ENCODE data around the gene RTBDN. TPM values are rescaled to one million over a fixed set of nuclear protein-coding genes. Genes with fewer than 3 reads are reported as not detected.
"Not testable (repeated sequence)": the region's sequence is repeated elsewhere in the genome, so short reads cannot be mapped to it uniquely, and the experiment has no call there.

RTBDN gene
- polyA plus RNA-seq, 3 donors, result 0.10 to 0.46 TPM; not detected in 1

DNA sequence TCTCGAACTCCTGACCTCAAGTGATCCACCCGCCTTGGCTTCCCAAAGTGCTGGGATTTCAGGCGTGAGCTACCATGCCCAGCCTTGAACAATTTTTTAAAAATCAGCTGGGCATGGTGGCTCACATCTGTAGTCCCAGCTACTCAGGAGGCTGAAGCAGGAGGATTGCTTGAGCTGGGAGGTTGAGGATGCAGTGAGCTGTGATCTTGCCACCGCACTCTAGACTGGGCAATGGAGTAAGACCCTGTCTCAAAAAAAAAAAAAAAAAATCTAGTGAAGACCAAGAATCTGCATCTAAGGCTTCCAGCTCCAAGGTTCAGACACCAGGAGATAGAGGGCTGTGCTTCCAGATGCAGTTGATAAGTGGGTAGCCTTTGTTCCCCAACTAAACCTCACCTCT is 29.8 kb upstream of the RTBDN start:
- no peak overlapping the region for H3K27ac ChIP-seq (ENCODE audit: low read depth, low read length)
- WGBS, 3 donors, result 79 to 89% (median 88%) methylated on average over 4 of the region's 4 CpGs

DNA sequence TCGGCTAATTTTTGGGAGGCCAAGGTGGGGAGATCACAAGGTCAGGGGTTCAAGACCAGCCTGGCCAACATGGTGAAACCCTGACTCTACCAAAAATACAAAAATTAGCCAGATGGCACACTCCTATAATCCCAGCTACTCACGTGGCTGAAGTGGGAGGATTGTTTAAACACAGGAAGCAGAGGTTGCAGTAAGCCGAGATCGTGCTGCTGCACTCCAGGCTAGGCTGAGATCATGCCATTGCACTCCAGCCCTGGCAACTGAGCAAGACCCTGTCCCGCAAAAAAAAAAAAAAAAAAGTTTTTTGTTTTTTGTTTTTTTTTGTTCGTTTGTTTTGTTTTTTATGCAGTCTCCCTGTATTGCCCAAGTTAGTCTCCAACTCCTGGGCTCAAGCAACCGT is 25.2 kb upstream of the RTBDN start:
- no peak overlapping the region for H3K27ac ChIP-seq (ENCODE audit: low read depth, low read length)
- WGBS, 3 donors, result 59 to 60% (median 59%) methylated on average over 7 of the region's 7 CpGs

DNA sequence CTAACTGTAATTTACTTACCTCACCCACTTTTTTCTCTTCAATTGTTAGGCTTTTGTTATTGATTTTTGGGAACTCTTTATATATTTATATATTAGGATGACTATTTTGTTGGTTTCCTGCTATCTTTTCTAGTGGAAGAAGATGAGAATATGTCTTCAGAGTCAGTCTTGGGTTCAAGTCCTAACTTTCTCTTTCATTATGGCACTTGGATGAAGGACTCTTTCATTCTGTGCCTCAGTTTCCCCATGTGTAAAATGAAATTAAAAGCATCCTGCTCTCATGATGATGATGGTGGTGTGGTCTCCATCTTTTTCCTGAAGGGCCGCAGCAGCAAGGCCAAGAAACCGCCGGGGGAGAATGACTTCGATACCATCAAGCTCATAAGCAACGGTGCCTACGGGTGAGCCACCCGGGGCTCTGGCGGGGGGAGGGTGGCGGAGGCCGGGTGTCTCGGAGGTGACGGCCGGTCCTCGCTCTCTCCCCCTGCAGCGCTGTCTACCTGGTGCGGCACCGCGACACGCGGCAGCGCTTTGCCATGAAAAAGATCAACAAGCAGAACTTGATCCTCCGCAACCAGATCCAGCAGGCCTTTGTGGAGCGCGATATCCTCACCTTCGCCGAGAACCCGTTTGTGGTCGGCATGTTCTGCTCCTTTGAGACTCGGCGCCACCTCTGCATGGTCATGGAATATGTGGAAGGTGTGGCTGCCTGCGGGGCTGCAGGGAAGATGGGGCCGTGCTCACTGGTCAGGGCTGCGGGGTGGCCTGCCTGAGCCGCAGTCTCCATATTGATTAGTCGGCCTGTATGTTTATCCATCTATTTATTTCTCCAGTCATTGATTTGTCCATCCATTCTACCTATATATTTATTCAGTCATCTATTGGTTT is 23.9 kb upstream of the RTBDN start:
- 86 to 95% (median 95%) methylated on average over 35 of the region's 35 CpGs for WGBS, 3 donors
- no peak overlapping the region for H3K27ac ChIP-seq (ENCODE audit: low read depth, low read length)

DNA sequence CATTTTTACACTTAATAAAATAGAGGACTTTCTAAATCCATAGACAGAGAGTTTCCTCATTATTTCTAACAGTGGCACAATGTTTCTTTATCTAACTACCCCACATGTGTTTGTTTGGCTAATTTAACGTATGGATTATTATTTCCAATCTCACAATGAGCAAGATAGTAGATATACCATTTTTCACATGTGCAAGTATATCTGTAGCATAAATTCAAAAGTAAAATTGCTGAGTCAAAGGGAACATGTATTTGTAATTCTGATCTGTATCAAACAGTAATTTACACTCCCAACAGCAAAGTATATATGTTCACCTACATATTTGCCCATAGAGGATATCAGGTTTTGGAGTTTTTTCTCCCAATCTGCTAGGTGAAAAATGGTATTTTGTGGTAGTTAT is 22.3 kb upstream of the RTBDN start:
- no peak overlapping the region for H3K27ac ChIP-seq (ENCODE audit: low read depth, low read length)
- WGBS, 3 donors, result 60 to 77% (median 75%) methylated on average over 1 of the region's 1 CpG

DNA sequence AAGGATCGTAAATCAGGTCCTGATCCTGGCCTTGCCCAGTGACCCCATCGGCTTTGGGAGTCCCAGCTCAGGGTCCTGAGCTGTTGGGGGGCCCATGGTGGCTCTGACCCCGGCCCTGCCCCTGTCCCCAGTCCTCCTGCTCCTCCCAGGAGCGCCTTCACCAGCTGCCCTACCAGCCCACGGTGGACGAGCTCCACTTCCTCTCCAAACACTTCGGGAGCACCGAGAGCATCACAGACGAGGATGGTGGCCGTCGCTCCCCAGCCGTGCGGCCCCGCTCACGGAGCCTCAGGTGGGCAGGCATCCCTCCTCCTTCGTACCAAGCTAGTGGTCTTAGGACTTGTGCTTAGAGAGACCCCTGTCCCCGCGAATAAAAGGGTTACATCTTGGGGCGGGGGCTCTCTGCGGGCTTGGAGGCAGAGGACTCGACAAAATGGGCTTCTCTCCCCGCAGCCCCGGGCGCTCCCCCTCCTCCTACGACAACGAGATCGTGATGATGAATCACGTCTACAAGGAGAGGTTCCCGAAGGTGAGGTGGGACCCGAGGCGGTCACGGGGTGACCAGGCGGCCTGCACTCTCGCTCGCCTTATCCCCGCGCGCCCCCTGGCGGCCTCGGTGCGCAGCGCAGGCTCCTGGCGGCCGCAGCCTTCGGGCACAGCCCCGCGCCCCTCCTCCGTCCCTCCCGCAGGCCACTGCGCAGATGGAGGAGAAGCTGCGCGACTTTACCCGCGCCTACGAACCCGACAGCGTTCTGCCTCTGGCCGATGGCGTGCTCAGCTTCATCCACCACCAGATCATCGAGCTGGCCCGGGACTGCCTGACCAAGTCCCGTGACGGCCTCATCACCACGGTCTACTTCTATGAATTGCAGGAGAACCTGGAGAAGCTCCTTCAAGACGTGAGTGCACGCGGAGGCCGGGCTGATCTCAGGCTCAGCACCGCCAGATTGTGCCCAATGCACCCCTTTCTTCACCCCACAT is 13.1 kb upstream of the RTBDN start:
- H3K27ac ChIP-seq (ENCODE audit: low read depth, low read length), result no peak overlapping the region
- WGBS, 3 donors, result 11 to 12% (median 11%) methylated on average over 61 to 69 of the region's 69 CpGs

DNA sequence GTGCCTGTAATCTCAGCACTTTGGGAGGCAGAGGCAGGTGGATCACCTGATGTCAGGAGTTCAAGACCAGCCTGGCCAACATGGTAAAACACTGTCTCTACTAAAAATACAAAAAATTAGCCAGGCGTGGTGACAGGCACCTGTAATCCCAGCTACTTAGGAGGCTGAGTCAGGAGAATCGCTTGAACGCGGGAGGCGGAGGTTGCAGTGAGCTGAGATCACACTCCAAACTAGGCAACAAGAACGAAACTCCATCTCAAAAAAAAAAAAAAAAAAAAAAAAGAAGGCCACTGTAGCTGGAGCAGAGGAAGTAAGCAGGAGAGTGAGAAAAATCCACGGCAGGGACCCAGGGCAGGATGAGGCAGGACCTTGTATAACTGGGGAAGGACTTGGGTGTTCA is 12.2 kb upstream of the RTBDN start:
- WGBS, 3 donors, result 77 to 83% (median 79%) methylated on average over 7 of the region's 7 CpGs
- not testable (repeated sequence) for H3K27ac ChIP-seq (ENCODE audit: low read depth, low read length)

DNA sequence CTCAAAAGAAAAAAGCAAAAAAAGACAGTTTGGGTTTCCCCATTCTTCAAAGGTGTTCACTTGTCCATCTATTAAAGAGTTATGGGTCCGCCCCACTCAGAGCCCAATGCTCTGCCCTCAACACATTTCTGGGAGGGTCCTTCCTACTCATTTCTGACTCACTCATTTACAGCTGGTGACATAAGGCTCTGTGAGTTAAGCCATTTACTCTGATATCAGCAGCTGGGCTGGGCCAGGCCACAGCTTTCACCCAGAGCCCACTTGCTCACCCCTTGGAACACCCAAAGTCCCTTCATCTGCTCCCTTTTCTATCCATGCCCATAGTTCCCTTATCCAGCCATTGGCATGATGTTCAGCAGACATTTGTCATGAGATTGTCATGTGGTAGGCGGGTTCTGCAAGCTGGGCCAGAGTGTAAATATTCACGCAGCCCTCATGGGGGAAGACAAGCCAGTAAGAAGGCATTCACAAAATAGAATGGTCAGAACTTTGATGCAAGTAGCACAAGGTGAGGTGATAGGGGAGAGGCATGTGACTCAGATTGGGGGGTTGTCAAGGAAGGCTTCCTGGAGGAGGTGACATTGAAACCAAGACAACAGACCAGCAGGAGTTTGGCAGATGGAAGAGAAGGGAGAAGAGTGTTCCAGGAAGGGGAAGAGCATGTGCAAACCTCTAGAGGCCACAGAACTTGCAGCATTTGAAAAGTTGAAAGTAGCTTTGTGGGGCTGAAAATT is 9.8 kb upstream of the RTBDN start:
- H3K27ac ChIP-seq (ENCODE audit: low read depth, low read length), result no peak overlapping the region
- WGBS, 3 donors, result 66 to 82% (median 81%) methylated on average over 3 of the region's 3 CpGs

DNA sequence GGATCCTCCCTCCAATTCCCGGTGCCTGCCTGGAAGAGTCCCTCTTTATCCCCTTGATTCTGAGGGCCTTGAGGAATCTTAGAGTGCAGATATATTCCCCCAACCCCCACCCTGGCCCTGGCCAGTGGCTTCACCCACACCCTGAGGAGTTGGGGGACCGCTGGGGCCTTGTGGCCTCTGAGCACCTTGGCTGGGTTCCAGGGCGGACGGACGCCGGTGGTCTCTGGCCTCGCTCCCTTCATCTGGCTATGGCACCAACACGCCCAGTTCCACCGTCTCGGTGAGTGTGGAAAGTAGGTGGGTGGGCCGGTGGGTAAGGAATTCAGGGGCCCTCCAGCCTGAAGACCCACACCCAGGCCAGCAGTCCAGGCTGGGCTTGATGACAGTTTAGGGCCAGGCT is 8.9 kb upstream of the RTBDN start:
- WGBS, 3 donors, result 77 to 82% (median 79%) methylated on average over 11 of the region's 11 CpGs
- H3K27ac ChIP-seq (ENCODE audit: low read depth, low read length), result no peak overlapping the region

DNA sequence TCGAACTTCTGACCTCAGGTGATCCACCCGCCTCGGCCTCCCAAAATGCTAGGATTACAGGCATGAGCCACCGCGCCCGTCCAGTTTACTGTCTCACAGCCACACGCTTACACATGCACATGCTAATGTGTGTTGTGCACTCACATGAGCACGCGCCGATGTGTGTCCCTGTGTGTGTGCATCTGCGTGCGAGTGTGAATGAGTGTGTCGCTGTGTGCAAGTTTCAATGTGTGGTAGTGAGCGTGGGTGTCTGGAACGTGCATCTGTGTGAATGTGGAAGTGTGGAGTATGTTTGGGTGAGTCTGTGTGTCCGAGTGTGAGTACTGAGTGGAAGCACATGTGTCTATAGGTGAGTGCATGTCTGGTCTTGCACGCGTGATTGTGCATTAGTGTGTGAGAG is 8.1 kb upstream of the RTBDN start:
- 88 to 94% (median 93%) methylated on average over 18 of the region's 18 CpGs for WGBS, 3 donors
- H3K27ac ChIP-seq (ENCODE audit: low read depth, low read length), result no peak overlapping the region

DNA sequence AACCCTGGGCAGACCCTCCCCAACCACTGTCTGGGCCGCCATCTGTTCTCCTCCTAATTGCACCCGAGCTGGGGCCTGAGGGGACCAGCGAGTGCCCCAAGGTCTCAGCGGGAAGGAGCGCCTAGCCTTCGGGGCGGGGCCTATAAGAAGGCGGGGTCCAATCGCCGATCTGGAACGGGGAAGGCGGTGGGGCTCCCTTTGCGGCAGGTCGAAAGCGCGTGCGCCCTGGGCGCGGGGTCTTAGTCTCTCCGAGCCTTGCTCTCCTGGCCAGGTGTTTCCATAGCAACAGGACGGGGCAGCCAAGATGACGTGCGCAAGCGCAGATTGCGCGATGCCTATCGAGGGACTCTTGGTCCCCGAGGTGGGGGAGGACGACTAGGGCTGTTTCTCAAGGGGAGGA is 6.7 kb upstream of the RTBDN start:
- no peak overlapping the region for H3K27ac ChIP-seq (ENCODE audit: low read depth, low read length)
- WGBS, 3 donors, result 1 to 4% (median 4%) methylated on average over 26 to 29 of the region's 29 CpGs

DNA sequence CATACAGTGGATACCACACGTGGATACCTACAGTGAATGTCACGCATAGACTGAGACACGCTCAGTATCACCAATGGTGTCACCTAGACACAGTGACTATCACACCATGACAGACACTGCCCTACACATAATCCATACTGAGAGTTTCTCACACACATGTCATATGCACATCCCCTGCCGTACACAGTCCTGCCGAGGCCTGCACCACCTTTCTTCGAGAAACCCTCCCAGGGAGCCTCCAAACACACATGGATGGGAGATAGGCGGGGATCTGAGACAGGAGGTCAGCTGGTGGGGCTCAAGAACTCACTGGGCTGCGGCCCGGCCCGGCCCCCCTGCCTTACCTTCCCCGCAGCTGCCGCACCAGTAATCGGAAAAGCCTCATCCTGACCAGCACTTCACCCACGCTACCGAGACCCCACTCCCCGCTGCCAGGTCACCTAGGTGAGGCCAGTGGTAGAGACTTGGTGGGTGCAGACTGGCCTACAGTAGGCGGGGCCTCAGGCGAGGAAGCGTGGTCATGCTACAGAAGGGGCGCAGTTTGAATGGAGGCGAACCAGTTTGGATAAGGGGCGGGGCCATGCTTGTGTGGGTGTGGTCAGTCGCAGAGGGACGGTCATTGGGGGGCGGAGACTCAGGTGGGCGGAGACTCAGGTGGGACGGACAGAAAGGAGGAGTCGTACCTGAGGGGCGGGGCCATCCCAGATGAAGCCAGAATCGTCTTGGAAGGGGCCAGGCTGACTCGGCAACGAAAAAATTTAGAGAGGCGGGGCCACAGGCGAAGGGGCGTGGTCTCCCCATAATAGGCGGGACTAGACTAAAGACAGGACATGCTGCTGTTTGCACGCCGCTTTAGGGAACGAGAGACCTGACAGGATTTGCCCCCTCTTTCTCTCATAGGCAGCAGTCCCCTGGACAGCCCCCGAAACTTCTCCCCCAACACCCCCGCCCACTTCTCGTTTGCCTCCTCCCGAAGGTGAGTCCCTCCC is 6.0 kb upstream of the RTBDN start:
- 24 to 27% (median 25%) methylated on average over 40 to 43 of the region's 43 CpGs for WGBS, 3 donors
- H3K27ac ChIP-seq (ENCODE audit: low read depth, low read length), result no peak overlapping the region

DNA sequence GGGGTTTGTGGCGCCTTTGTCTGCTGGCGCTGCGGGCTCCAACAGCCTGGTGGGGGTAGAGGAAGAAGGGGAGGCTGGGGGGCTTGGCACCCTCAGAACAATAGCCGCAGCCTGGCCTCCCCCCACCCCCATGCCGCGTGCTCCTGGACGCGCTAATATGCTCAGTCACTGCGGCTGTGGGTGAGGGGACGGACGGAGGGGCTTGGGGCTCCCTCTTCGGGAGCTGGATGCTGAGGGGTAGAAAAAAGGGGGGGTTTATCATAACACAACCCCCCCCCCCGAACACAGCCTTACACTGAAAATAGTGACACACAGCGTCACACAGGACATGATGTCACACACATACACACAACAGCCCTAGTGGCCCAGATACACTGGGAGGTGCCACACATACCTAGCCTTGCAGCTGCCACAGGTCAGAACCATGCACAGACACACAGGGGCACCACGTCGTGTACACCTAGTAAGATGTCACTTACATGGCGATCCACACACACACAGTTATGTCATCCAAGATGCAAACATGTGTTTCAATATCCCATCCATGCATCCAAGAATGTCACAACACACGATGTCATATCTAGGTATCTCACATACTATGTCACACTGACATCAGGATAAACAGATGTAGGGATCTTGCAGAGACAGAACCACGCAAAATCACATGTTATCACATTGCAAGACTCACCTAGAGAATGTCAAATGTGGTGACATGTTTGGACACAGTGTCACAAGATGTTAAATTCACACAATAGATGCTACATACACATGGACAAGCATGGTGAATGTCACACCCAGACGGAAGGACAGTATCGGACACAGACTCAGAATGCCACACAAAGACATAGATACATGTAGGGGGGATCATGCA is 4.7 kb upstream of the RTBDN start:
- H3K27ac ChIP-seq (ENCODE audit: low read depth, low read length), result no peak overlapping the region
- 22 to 23% (median 23%) methylated on average over 18 to 21 of the region's 21 CpGs for WGBS, 3 donors

DNA sequence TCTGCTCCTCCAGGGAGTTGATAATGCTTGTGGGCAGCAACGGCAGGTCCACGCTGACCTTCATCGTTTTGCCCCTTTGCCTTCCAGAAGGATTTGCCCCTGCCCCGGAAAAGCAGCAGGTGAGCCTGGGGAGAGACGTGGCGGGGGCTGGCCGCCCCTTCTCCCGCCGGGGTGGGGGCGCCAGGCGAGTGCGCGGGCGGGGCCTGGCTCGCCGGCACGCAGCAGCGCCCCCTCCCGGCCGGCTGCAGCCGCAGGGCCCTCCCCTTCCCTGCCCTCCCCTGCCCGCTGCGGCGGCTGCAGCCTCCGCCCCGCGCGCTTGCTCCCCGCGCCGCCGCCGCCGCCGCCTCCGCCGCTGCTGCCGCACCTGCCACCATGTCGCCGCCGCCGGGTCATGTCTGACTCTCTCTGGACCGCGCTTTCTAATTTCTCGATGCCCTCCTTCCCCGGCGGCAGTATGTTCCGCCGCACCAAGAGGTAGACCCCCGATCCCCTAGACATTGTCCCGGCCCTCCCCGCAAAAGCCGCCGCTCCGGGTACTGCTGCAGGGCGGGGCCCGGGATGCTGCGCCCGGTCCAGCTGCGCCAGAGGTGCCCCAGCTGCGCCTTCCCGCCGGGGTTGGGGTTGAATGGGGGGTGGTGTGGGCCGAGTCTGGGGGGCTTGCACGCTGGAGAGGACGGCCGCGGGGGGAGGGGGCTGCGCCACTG is 4.0 kb upstream of the RTBDN start, which contains the start of gene MAST1:
Gene MAST1, plus strand, starts transcription at position 334 of the 704 bp plus-strand sequence. Its CDS starts 58 bp downstream, at position 392.
- H3K27ac ChIP-seq (ENCODE audit: low read depth, low read length), result no peak within 1 kb of the TSS
- WGBS, 3 donors, result 0 to 2% (median 2%) methylated on average over 37 to 68 of the region's 69 CpGs

DNA sequence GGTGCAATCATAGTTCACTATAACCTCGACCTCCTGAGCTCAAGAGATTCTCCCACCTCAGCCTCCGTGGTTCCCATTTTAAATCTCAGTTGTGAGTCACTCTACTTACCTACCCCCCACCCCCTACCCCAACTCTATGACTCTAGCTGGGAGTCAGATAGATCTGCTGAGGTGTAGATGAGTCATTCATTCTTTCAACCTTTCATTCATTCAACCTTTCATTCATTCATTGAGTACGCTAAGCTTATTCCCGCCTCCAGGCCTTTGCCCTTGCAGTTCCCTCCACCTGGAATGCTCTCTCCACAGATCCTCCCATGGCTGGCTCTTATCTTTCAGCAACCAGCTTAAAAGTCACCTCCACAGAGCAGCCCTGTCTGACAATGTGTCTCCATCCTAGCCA is 2.8 kb upstream of the RTBDN start:
- WGBS, 3 donors, result 71 to 84% (median 80%) methylated on average over 4 of the region's 4 CpGs
- H3K27ac ChIP-seq (ENCODE audit: low read depth, low read length), result no peak overlapping the region

DNA sequence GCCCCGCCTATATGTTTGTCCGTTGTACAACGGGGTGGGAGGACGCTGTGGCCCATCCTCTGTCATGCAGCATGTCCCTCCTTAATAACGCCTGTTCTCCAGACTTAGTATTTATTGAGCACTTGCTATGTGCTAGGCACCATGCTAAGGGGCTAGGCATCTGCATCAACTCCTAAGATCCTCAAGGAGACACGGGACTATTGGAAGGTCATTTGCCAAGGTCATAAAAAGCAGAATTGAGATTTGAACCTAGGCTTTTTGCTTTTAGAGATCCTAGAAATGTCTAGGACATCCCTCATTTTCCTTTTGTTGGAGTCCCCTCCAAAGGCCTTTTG is 2.1 kb upstream of the RTBDN start:
- WGBS, 3 donors, result 5% methylated on average over 6 of the region's 6 CpGs
- H3K27ac ChIP-seq (ENCODE audit: low read depth, low read length), result no peak overlapping the region
